ENCODE data around the gene UTP4.

DNA sequence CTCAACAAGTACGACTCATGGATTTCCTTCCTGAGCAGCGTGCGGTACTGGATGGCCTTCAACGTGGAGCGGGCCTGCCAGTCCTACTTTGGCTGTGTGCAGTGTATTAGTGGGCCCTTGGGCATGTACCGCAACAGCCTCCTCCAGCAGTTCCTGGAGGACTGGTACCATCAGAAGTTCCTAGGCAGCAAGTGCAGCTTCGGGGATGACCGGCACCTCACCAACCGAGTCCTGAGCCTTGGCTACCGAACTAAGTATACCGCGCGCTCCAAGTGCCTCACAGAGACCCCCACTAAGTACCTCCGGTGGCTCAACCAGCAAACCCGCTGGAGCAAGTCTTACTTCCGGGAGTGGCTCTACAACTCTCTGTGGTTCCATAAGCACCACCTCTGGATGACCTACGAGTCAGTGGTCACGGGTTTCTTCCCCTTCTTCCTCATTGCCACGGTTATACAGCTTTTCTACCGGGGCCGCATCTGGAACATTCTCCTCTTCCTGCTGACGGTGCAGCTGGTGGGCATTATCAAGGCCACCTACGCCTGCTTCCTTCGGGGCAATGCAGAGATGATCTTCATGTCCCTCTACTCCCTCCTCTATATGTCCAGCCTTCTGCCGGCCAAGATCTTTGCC, 18.0 kb upstream of the UTP4 start:
- TF ChIP-seq, protein P1, sequence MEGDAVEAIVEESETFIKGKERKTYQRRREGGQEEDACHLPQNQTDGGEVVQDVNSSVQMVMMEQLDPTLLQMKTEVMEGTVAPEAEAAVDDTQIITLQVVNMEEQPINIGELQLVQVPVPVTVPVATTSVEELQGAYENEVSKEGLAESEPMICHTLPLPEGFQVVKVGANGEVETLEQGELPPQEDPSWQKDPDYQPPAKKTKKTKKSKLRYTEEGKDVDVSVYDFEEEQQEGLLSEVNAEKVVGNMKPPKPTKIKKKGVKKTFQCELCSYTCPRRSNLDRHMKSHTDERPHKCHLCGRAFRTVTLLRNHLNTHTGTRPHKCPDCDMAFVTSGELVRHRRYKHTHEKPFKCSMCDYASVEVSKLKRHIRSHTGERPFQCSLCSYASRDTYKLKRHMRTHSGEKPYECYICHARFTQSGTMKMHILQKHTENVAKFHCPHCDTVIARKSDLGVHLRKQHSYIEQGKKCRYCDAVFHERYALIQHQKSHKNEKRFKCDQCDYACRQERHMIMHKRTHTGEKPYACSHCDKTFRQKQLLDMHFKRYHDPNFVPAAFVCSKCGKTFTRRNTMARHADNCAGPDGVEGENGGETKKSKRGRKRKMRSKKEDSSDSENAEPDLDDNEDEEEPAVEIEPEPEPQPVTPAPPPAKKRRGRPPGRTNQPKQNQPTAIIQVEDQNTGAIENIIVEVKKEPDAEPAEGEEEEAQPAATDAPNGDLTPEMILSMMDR (IDR thresholded peaks at IDR 0.05) = no peak
- TF ChIP-seq POLR2A (IDR thresholded peaks at IDR 0.05) (no peak), POLR2AphosphoS5 (IDR thresholded peaks at IDR 0.05) (no peak)

All from gastroesophageal sphincter (tissue), 3 donors.